PC-3 (cell line): ENCODE results near the gene TSNAXIP1. TPM values are rescaled to one million over a fixed set of nuclear protein-coding genes. Genes with fewer than 3 reads are reported as not detected.

Source experiments
- ATAC-seq: fragments of 200-7000 bp; cut with Tn5 transposase; 2 replicates; pipeline ENCODE4 v1.9.1; 2020; ENCODE audit warnings: mild to moderate bottlenecking, moderate library complexity
- BruUV-seq: library from RNA; stranded (reverse); fragments of 400-500 nt; replicated peaks from 2 replicates; lab custom pipeline; 2021; lab: Mats Ljungman, UMichigan
- CTCF ChIA-PET: fragments of 300-600 bp; sonication (Branson Sonifier 250); formaldehyde crosslinking; loops from one replicate; lab custom pipeline; 2022; ENCODE audit warnings: antibody characterized with exemption; lab: Charles Lee
- POLR2A ChIA-PET: fragments of 300-600 bp; sonication (Branson Sonifier 250); formaldehyde crosslinking; loops from one replicate; lab custom pipeline; 2022; ENCODE audit warnings: antibody characterized with exemption; ENCODE audit not compliant: unreplicated experiment; lab: Charles Lee
- DNase-seq: peaks from one replicate; pipeline ENCODE4 v3.0.0-alpha.2; 2015
- H2AFZ ChIP-seq: fragments of 300-600 bp; sonication (generic); 2 replicates; pipeline ENCODE4 v1.6.0; 2016; ENCODE audit warnings: antibody characterized with exemption, low read length
- H3F3A ChIP-seq: fragments of 300-600 bp; sonication (generic); one replicate; pipeline ENCODE4 v1.6.0; 2017; ENCODE audit warnings: antibody characterized with exemption, low read length, control low read depth, mild to moderate bottlenecking; ENCODE audit not compliant: unreplicated experiment
- H3K27ac ChIP-seq: fragments of 300-600 bp; sonication (generic); 2 replicates; pipeline ENCODE4 v1.5.1; 2016; ENCODE audit warnings: mild to moderate bottlenecking, low read length
- H3K27me3 ChIP-seq: fragments of 300-600 bp; sonication (generic); 2 replicates; pipeline ENCODE4 v1.6.1; 2016; ENCODE audit warnings: low read length, mixed read lengths
- H3K36me3 ChIP-seq: fragments of 300-600 bp; sonication (generic); 2 replicates; pipeline ENCODE4 v1.6.1; 2016; ENCODE audit warnings: low read depth, mixed run types, low read length, mixed read lengths
- H3K4me1 ChIP-seq: fragments of 300-600 bp; sonication (generic); 2 replicates; pipeline ENCODE4 v1.5.1; 2016; ENCODE audit warnings: low read length; ENCODE audit not compliant: insufficient read depth
- H3K4me2 ChIP-seq: fragments of 300-600 bp; sonication (generic); 2 replicates; pipeline ENCODE4 v1.6.0; 2016; ENCODE audit warnings: low read length
- H3K4me3 ChIP-seq: fragments of 300-600 bp; sonication (generic); 2 replicates; pipeline ENCODE4 v1.5.1; 2016; ENCODE audit warnings: mild to moderate bottlenecking, low read length, mixed read lengths
- H3K79me2 ChIP-seq: fragments of 300-600 bp; sonication (generic); 2 replicates; pipeline ENCODE4 v1.6.1; 2017; ENCODE audit warnings: low read length, mixed read lengths
- H3K9ac ChIP-seq: fragments of 300-600 bp; sonication (generic); 2 replicates; pipeline ENCODE4 v1.6.0; 2016; ENCODE audit warnings: mild to moderate bottlenecking, low read length
- H3K9me2 ChIP-seq: fragments of 300-600 bp; sonication (generic); replicated peaks from 2 replicates; pipeline ENCODE4 v1.6.1; 2016; ENCODE audit warnings: mixed run types, low read length, mixed read lengths
- H3K9me3 ChIP-seq: fragments of 300-600 bp; sonication (generic); 2 replicates; pipeline ENCODE4 v1.6.1; 2016; ENCODE audit warnings: low read length, mixed read lengths
- H4K20me1 ChIP-seq: fragments of 300-600 bp; sonication (generic); 2 replicates; pipeline ENCODE4 v1.6.1; 2016; ENCODE audit warnings: low read length, mixed read lengths
- CTCF ChIP-seq: fragments of 300-600 bp; sonication (generic); conservative IDR thresholded peaks from 2 replicates; pipeline ENCODE4 v1.5.1; 2017; ENCODE audit warnings: antibody characterized with exemption, low read depth, mild to moderate bottlenecking, low read length
- EZH2 ChIP-seq: fragments of 300-600 bp; sonication (generic); IDR thresholded peaks from one replicate; pipeline ENCODE4 v1.6.1; 2017; ENCODE audit warnings: antibody characterized with exemption, mild to moderate bottlenecking, low read length; ENCODE audit not compliant: unreplicated experiment
- EZH2phosphoT487 ChIP-seq: fragments of 300-600 bp; sonication (generic); IDR thresholded peaks from 2 replicates; pipeline ENCODE4 v1.6.1; 2018; ENCODE audit warnings: mild to moderate bottlenecking, antibody characterized with exemption, low read length, borderline replicate concordance
- intact Hi-C: fragments of 100-400 bp; cut with micrococcal nuclease; formaldehyde crosslinking; loops from 2 replicates; pipeline ENCODE4 v1.9.0; 2023
- total RNA-seq: library from RNA; depleted of rRNA; stranded (reverse); fragments of >200 nt; gene quantifications from 2 replicates; pipeline ENCODE4 v1.2.3, GENCODE V29; 2014

TSNAXIP1 gene
- total RNA-seq, 1 experiment from 2014 or later, result 0.44 TPM

GRCh38 chr16:67820608-67821259 lies 14.0 kb downstream of the TSNAXIP1 start:
- TF ChIP-seq EZH2 (no peak), CTCF (no peak), EZH2phosphoT487 (no peak)
- Histone ChIP-seq H3K36me3 (no peaks in the 10 kb centered on the region; the same call in 1 of the 2 replicates), H3K9me2 (no peaks in the 10 kb centered on the region), H2AFZ (no peak overlapping the region), H3K27me3 (no peaks in the 10 kb centered on the region), H3K4me2 (no peak overlapping the region), H3F3A (no peaks in the 10 kb centered on the region), H3K9ac (no peak overlapping the region), H3K9me3 (no peaks in the 10 kb centered on the region), H3K4me3 (no peak overlapping the region), H3K79me2 (no peaks in the 10 kb centered on the region), H3K27ac (no peak overlapping the region), H3K4me1 (no peaks in the 10 kb centered on the region), H4K20me1 (no peaks in the 10 kb centered on the region)
- ChIA-PET POLR2A (no interaction called here), CTCF (no interaction called here)
- DNase-seq, result no peak
- BruUV-seq, result no TSS peak
- intact Hi-C loops, result no loop called here
- no peak for ATAC-seq

- DNase-seq (no peak), ATAC-seq (no peak)
- ChIA-PET CTCF (no interaction called here), POLR2A (no interaction called here)
- H3K4me1 ChIP-seq, result no peaks in the 10 kb centered on the region
- H3F3A ChIP-seq, result no peaks in the 10 kb centered on the region
- no peaks in the 10 kb centered on the region for H3K9me2 ChIP-seq
- H3K27me3 ChIP-seq, result no peaks in the 10 kb centered on the region
- BruUV-seq, result no TSS peak
- H3K9ac ChIP-seq, result no peak overlapping the region
- no peaks in the 10 kb centered on the region for H3K79me2 ChIP-seq
- H3K4me2 ChIP-seq, result no peak overlapping the region
- TF ChIP-seq CTCF (no peak), EZH2phosphoT487 (no peak), EZH2 (no peak)
- H2AFZ ChIP-seq, result no peak overlapping the region
- intact Hi-C loops, result no loop called here
- no peaks in the 10 kb centered on the region for H4K20me1 ChIP-seq
- no peak overlapping the region for H3K27ac ChIP-seq
- no peaks in the 10 kb centered on the region for H3K36me3 ChIP-seq
- H3K9me3 ChIP-seq, result no peaks in the 10 kb centered on the region
- no peak overlapping the region for H3K4me3 ChIP-seq
These were observed 15.8 kb downstream of the TSNAXIP1 start for GRCh38 chr16:67822511-67822910.

GRCh38 chr16:67825119-67825518 lies 18.4 kb downstream of the TSNAXIP1 start:
- Histone ChIP-seq H3K4me3 (no peak overlapping the region), H3K9me2 (no peaks in the 10 kb centered on the region), H3K36me3 (no peaks in the 10 kb centered on the region), H3K4me1 (no peaks in the 10 kb centered on the region), H3K79me2 (no peaks in the 10 kb centered on the region), H4K20me1 (no peaks in the 10 kb centered on the region), H3K9me3 (no peaks in the 10 kb centered on the region), H3K27me3 (no peaks in the 10 kb centered on the region), H3K4me2 (no peak overlapping the region), H3K9ac (no peak overlapping the region), H3F3A (no peaks in the 10 kb centered on the region), H2AFZ (no peak overlapping the region), H3K27ac (no peak overlapping the region)
- ATAC-seq, result no peak
- TF ChIP-seq EZH2 (no peak), CTCF (no peak), EZH2phosphoT487 (no peak)
- no TSS peak for BruUV-seq
- intact Hi-C loops, result no loop called here
- POLR2A ChIA-PET, result interaction anchor here (0.6 kb wide), 1 partner anchor 9 kb away, joined by 5 read pairs; no protein-coding TSS in a partner anchor
- DNase-seq, result no peak
- CTCF ChIA-PET, result no interaction called here
